DND-41 (cell line): ENCODE data around the gene MED17.

Experiments
- CTCF ChIP-seq: IDR thresholded peaks from 2 replicates; pipeline ENCODE4 v1.5.1; 2012; ENCODE audit warnings: borderline replicate concordance, low read length, moderate library complexity, mild to moderate bottlenecking; ENCODE audit not compliant: poor library complexity, severe bottlenecking; ENCODE audit errors: extremely low read depth
- EZH2 ChIP-seq: IDR thresholded peaks from 3 replicates; pipeline ENCODE4 v1.6.1; 2012; ENCODE audit warnings: borderline replicate concordance, low read depth, mild to moderate bottlenecking, moderate library complexity, low read length, inconsistent platforms; ENCODE audit not compliant: severe bottlenecking

GRCh38 chr11:93772123-93772522 is 12.0 kb upstream of the MED17 start:
- TF ChIP-seq CTCF (no peak), EZH2 (no peak)
